ENCODE results near the gene SLC1A3.

Gene SLC1A3

DNA sequence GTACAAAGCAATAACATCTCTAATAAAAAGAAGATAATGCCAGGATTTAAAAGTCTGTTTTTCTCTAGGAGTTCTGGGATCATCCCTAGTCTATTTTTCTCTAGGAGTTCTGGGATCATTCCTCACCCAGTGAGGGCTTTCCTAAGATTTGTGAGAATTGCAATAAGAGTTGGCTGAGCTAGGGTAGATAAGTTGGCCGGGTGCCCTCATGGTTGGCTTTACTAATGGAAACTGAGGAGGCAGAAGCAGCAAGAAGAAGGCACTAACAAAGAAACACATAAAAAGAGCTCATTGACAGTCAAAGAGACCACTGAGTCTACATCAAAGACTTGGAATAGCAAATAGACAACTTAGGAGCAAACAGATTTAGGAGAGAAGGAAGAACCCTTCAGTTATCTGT is 4.2 kb downstream of the SLC1A3 start:
- in situ Hi-C loops (cut with HindIII; ENCODE audit: low pct_ligation_motif_present, low sequenced_read_pairs): no loop called here
- no peak for DNase-seq
- H3K4me3 ChIP-seq (ENCODE audit: low read depth, low read length): no peak overlapping the region
- TF ChIP-seq CTCF (IDR thresholded peaks at IDR 0.05; ENCODE audit: low read depth, low read length, missing control alignments): no peak
- H3K27me3 ChIP-seq (replicated peaks): no peaks in the 10 kb centered on the region
- no peaks in the 10 kb centered on the region for H3K36me3 ChIP-seq (replicated peaks)
- H3K27ac ChIP-seq: no peak overlapping the region

DNA sequence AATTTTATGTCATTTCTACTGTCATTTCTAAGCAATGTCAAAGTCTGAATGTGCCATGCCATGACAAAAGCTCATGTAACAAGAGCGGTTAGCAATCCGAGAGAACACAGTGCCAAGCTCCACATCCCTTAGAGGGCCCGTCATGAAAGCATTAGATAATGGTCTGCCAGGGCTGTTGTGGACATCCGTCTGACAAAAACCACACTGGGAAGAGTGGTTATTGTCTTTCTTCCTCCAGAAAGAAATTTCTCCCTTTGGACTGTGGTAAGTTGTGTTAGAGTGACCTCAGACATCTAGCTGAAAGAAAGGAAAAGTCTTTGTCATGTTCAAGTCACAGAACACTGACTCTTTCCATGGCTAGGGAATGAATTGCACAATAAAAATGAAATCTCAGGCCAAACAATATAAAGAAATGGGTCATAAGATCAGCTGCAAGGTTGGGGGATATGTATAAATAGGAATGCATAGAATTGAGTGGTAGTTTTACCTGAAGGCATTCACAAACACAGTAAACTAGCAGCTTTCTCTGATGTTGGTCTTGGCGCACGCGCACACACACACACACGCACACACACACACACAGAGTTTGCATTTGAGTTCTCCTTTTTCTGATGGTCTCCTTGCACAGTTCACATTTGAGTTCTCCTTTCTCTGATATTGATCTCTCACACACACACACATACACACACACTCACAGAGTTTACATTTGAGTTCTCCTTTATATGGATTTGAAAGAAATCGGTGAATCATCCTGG is 5.3 kb downstream of the SLC1A3 start:
- in situ Hi-C loops (cut with HindIII; ENCODE audit: low pct_ligation_motif_present, low sequenced_read_pairs): no loop called here
- Histone ChIP-seq H3K4me3 (ENCODE audit: low read depth, low read length) (no peak overlapping the region), H3K36me3 (replicated peaks) (no peaks in the 10 kb centered on the region), H3K27ac (no peak overlapping the region), H3K27me3 (replicated peaks) (no peaks in the 10 kb centered on the region)
- TF ChIP-seq CTCF (IDR thresholded peaks at IDR 0.05; ENCODE audit: low read depth, low read length, missing control alignments): no peak
- DNase-seq: no peak

DNA sequence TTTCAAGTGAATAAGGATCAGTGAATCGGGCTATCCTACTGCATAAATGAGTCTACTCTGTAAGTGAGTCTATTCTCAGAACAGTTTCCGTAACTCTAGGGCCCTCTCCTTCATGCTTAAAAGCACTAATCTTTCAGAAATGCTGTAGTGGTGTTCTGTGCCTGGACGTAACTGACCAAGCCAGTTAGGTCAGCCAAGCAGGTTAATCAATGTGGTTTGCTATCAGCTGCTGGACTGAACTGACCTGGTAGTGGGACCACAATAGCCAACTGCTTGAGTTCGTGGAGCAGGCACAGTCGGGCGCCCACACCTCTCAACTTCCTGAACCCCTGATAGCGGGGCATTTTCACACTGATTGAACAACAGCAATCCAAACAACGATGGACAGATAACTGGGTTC is 6.8 kb downstream of the SLC1A3 start:
- in situ Hi-C loops (cut with HindIII; ENCODE audit: low pct_ligation_motif_present, low sequenced_read_pairs): no loop called here
- Histone ChIP-seq H3K36me3 (replicated peaks) (no peaks in the 10 kb centered on the region), H3K27me3 (replicated peaks) (no peaks in the 10 kb centered on the region), H3K27ac (no peak overlapping the region), H3K4me3 (ENCODE audit: low read depth, low read length) (no peak overlapping the region)
- no peak for DNase-seq
- no peak for TF ChIP-seq CTCF (IDR thresholded peaks at IDR 0.05; ENCODE audit: low read depth, low read length, missing control alignments)

- TF ChIP-seq CTCF (IDR thresholded peaks at IDR 0.05; ENCODE audit: low read depth, low read length, missing control alignments): no peak
- DNase-seq: no peak
- no peak overlapping the region for H3K27ac ChIP-seq
- in situ Hi-C loops (cut with HindIII; ENCODE audit: low pct_ligation_motif_present, low sequenced_read_pairs): no loop called here
- no peak overlapping the region for H3K4me3 ChIP-seq (ENCODE audit: low read depth, low read length)
- H3K27me3 ChIP-seq (replicated peaks): no peaks in the 10 kb centered on the region
- H3K36me3 ChIP-seq (replicated peaks): no peaks in the 10 kb centered on the region
These were observed 7.6 kb downstream of the SLC1A3 start for GRCh38 chr5:36613771-36614656.

DNA sequence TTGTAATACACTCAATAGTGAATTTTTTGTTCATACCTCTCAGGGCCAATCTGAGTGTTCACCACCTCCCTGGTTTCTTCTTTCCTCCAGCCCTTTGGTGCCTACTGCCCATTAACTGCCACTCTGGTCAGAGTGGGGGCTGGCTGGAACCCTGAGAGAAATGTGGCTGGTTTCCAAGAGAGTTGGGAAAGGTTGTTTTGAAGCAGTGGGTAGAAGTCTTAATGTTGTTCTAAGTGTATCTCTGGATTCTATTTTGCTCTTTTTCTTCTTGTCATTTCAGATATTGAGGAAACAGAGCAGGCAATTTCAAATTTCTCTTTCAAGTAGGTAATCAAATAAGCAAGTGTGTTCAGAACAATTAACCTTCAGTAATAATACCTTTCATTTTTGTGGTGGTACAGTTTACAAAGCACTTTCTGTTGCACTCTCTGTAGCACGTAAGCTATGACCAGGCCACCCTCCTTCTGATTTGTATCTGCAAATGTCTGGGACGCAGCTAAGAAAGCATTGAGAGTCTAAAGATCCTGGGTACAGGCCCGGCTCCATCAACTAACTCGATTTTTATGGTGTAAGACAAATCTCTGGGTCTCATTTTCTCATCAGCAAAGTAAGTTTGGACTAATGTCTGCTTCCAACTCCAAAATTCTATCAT is 8.4 kb downstream of the SLC1A3 start:
- TF ChIP-seq CTCF (IDR thresholded peaks at IDR 0.05; ENCODE audit: low read depth, low read length, missing control alignments): no peak
- no peak overlapping the region for H3K27ac ChIP-seq
- H3K27me3 ChIP-seq (replicated peaks): no peaks in the 10 kb centered on the region
- no peaks in the 10 kb centered on the region for H3K36me3 ChIP-seq (replicated peaks)
- no peak for DNase-seq
- H3K4me3 ChIP-seq (ENCODE audit: low read depth, low read length): no peak overlapping the region
- in situ Hi-C loops (cut with HindIII; ENCODE audit: low pct_ligation_motif_present, low sequenced_read_pairs): no loop called here

Measured in brain microvascular endothelial cell (primary cell).